COLO829 (cell line): ENCODE results near the gene CNIH2.
"Not testable (repeated sequence)": the region's sequence is repeated elsewhere in the genome, so short reads cannot be mapped to it uniquely, and the experiment has no call there.

Experiments used
- DNase-seq: peaks from one replicate; pipeline ENCODE4 v3.0.0; 2012; ENCODE audit warnings: low spot score

The CNIH2 gene

DNA sequence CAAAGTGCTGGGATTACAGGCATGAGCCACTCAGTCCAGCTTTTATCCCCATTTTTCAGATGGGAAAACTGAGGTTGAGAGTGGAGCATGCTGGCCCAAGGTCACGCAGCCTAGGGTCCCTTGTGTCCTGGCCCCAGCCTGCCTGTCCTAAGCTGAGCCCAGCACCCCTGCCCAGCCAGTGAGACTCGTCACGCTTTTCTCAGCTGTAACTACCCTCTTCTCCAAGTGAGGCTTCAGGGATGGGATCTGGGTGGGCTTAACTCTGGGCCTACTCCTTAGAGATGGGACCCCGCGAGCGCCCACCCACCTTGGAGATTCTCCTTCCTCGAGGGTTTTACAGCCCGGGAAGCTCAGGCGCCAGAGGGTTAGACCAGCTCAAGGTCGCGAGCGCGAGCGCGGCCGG lies 13.3 kb downstream of the CNIH2 start:
- DNase-seq: no peak

DNA sequence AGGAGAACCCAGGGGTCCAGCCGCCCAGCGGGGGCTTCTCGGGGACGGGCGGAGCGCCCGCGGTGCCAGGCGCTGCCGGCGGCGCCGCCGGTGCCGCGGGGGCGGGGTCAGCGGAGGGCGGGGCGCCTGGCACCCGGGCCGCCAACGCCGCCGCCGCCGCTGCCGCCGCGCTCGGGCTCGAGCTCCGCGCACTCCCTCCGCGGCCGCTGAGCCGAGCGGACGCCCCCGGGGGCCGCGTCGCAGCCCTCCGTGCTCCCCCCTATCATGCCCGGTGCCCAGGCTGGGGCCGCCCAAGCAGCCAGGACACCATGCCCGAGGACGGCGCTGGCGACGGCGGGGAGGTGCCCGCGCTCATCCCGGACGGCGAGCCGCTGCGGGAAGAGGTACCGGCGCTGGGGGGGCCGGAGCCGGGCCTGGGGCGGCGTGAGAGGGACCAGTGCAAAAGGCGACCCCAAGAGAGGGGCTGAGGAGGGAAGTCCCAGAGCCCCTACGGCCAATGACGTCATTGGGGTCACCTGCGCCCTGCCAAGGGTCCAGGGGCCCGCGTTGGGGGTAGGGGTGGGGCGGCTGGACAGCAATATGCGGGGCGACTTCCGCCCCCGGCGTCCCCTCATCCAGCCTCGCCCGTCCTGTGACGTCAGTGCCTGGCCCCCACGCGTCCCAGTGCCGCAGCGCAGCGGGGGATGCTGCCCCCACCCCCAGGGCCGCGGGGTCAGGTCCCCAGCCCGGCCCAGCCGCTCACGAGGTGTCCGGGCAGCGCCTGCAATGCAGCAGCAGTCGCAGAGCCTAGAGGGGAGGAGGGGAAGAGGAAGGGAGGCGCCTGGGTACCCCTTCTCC lies 13.9 kb downstream of the CNIH2 start, which contains the start of gene TMEM151A:
TMEM151A (plus strand) TSS at position 189 of the 837 bp plus-strand sequence; CDS start at position 309, 120 bp downstream.
- no peak for DNase-seq

DNA sequence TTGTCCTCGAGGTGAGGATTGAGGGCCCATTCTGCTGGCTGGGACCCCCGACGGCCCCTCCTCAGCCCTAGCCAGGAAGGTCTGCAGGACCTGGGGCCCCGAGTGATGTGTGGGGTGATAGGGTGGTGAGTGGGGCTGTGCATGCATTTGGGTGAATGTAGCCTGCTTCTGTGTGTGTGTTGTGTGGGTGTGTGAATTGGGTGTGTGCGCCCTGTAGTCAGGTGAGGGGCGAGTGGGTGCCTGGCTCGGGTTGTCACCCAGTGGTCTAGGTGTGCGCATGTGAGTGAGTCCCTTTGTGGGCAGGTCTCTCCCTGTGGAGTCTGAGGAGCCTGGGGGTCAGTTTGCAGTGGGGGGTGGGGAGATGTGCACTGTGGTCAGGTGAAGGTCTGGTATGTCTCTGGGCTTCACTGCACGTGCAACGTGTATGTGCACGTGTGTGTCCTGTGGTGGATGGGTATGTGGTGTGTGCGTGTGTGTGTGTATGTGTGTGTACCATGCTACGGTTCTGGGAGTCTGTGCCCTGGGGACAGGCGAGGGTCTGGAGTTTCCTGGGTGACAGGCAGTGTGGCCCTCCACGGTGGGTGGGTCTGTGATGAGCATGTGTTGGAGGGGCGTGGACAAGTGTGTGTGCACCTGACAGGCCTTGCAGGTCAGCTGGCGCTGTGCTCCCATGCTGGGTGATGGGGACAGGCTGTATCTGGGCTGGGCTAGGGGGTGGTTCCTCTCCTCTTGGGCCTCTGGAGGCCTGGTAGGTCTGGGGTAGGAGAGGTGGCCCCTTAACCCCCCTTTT lies 14.8 kb downstream of the CNIH2 start:
- no peak for DNase-seq

DNA sequence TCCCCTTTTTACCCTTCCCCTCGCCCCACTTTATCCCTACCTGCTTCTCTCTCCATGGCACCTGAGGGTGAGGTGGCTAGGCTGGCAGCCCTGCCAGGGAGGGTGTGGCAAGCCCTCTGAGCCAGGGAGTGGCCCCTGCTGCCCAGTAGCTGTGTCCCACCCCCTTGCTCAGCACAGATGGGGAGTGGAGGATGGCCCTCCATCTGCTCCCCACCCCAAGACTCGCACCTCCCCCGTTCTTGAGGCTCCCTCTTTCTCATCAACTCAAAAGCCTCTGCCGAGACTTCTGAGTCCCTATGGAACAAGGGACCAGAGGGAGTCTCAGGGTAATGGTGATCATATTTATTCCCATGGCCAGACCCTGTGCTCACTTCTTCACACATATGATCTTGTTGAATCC lies 15.4 kb downstream of the CNIH2 start:
- DNase-seq: no peak

DNA sequence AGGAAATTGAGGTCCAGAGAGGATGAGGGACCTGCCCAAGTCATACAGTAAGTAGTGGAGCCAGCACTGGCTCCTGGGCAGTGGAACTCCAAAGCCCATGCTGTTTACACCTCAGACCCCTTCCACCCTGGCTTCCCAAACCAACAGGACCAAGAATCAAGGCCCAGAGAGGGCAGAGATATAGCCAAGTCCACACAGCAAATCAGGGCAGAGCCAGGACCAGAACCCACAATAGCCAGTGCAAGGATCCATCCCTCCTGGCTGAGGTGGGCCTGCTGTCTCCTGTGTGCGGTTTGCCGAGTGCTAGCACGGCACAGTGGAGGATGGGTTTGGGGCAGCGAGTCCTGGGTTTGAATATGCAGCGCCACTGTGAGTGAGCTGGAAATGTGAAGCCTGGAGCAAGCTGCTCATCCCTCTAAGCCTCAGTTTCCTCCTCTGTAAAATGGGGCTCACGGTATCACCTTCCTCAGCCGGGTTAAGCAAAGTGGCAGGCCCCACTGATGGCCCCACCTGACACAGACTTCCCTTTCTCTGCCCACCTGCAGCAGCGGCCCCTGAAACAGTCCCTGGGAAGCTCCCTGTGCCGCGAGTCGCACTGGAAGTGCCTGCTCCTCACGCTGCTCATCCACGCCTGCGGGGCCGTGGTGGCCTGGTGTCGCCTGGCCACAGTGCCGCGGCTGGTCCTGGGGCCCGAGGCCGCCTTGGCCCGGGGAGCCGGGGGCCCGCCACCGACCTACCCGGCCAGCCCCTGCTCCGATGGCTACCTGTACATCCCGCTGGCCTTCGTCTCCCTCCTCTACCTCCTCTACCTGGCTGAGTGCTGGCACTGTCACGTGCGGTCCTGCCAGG lies 16.0 kb downstream of the CNIH2 start:
- DNase-seq: no peak

DNA sequence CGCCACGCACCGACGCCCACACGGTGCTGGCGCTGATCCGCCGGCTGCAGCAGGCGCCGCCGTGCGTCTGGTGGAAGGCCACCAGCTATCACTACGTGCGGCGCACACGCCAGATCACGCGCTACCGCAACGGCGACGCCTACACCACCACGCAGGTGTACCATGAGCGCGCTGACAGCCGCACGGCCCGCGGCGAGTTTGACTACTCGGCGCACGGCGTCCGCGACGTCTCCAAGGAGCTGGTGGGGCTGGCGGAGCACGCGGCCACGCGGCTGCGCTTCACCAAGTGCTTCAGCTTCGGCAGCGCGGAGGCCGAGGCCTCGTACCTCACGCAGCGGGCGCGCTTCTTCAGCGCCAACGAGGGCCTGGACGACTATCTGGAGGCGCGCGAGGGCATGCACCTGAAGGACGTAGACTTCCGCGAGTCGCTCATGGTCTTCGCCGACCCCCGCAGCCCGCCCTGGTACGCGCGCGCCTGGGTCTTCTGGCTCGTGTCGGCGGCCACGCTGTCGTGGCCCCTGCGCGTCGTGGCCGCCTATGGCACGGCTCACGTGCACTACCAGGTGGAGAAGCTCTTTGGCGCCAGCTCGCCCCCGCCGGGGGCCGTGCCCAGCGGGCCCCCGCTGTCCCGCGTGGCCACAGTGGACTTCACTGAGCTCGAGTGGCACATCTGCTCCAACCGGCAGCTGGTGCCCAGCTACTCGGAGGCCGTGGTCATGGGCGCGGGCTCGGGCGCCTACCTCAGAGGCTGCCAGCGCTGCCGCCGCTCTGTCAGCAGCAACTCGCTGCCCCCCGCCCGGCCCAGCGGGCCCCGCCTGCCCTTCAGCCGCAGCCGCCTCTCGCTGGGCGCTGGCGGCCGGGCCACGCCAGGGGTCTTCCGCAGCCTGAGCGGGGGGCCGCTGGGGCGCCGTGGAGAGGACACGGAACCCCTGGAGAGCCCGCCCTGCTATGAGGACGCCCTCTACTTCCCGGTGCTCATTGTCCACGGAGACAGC lies 16.9 kb downstream of the CNIH2 start:
- DNase-seq: no peak

DNA sequence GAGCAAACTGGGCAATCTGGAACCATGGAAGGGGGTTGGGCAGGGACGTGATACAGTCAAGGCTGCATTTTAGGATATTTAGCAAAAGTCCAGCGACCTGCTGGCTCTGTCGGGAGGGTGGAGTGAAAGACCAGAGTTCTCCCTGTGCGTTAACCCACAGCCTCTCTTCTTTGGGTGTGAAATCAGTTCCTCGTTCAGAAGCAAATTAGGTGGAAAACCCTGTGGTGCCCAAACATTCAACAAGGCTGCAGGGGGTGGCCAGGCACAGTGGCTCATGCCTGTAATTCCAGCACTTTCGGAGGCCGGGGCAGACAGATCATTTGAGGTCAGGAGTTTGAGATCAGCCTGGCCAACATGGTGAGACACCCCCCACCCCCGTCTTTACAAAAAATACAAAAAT lies 19.6 kb downstream of the CNIH2 start:
- DNase-seq: no peak

DNA sequence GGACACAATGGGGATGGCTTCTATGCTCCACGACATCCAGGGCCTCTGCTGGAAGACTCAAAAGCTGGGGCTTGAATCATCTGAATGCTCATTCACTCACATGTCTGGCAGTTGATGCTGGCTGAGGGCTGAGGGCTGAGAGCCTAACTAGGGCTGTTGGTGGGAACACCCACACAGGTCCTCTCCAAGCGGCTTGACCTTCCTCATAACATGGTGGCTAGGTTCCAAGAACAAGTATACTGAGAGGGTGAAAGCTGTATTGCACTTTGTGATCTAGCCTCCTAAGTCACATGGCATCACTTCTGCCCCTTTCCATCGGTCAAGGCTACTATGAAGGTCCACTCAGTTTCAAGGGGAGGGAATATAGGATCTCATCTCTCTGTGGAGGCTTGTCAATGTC lies 21.2 kb downstream of the CNIH2 start:
- DNase-seq: no peak

DNA sequence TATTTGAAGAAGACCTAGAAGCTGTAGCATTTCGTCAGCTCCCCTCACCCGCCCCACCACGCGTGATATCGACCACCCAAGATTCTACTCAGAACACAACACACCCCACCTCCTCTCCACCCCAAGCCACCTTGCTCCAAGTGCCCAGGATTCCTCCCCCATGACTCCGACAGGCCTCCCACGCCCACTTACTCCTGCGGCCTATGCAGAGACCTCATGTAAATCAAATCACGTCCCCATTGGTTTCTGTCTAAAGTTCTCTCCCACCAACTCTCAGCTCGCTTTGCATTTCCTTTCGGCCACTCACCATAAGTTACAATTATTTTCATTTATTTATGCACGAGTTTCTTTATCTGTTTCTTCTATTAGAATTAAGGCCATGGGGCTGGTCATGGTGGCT lies 24.7 kb downstream of the CNIH2 start:
- no peak for DNase-seq

DNA sequence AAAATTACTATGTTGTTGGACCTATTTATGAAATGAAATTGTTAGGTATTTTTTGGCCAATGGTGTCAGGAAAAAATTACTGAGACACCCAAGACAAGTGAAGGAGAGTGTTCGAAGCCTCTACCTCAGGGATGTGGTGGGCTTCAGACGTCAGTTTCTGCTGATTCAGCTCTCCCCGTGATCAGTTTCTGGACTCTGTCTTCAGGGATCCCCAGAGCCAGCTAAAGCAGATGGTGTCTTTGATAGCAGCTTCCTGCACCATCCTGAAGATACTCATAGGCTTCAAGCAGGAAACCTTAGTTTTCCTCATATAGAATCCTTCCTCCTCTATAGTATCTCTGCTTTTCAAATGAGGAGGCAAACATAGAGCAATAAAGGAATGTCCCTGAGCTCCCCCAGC lies 31.5 kb downstream of the CNIH2 start:
- DNase-seq: no peak

DNA sequence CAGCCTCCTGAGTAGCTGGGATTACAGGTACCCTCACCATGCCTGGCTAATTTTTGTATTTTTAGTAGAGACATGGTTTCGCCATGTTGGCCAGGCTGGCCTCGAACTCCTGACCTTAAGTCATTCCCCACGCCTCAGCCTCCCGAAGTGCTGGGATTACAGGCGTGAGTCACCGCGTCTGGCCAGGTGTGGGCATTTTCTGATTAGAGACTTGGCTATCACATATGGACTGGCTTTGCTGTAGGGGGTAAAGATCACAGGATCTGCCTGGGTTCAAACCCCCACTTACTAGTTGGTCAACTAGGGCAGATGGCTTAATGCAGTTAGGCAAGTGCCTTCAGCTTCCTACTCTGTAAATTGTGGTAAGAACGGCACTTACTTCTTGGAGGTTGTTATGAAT lies 32.3 kb downstream of the CNIH2 start:
- no peak for DNase-seq

DNA sequence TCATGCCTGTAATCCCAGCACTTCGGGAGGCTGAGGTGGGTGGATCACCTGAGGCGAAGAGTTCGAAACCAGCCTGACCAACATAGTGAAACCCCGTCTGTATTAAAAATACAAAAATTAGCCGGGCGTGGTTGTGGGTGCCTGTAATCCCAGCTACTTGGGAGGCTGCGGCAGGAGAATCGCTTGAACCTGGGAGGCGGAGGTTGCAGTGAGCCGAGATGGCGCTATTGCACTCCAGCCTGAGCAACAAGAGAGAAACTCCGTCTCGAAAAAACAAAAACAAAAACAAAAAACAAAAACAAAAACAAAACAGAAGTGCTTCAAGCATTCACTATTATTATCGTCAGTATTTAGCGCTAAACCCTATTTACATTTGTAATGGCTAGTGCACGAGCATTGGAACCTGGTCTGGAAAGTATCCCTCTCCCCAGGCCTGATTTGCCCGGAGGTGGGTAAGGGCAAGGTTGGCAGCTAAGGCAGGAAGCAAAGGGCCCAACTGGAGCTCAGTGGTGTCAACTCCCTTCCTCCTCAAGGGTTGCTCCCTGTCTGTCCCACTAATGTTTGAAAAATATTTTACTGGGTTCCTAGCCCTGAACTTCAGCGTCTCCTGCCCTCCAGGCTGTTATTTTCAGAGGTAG lies 32.9 kb downstream of the CNIH2 start:
- not testable (repeated sequence) for DNase-seq

DNA sequence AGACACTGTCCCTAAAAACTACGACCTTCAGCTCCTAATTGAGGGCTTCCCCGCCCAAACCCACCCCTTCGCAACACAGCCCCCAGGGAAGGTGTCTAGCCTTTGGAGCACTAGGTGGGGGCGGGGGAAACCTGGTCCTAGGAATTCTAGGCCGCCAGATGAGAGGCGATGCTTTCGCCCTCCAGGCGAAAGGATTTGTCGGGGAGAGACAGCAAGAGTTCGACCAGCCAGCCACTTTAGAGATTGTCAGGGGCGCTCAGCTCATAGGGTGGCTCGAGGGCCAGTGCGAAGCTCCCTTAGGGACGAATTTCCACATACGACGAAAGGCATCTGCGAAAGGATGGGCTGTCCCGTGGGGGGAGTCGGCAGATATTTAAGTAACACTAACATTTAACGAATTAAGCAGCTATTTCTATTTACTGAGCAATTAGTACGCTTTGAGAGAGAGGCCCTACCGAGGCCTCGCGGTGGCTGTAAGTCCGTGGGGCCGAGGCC lies 33.5 kb downstream of the CNIH2 start:
- no peak for DNase-seq

DNA sequence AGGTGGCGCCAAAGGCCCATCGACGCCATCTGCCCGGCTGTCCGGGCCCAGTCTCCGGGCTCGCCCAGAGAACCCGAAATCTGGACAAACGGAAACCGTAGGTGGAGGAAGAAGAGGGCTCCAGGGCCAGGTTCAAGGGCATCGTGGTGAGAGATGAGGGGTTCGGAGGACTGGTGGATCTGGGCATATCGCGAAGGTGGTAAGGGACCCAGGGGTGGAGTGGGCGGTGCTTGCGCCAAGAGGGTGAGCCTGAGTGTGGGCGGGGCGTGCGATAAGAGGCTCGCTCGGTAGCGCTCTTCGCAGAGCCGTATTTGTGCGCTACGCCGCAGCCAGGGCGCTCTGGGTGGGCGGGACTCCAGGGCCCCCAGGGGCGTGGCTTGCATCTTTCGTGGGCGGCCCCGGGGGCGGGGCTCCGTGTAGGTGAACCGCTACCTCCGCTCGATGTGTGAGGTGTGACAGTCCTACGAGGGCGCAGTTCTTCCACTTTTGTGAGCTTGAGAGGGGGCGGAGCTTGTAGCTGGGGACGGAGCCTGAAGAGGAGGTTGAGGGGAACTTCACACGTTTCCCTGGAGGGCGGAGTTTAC lies 34.1 kb downstream of the CNIH2 start:
- DNase-seq: peak; percentile 88

DNA sequence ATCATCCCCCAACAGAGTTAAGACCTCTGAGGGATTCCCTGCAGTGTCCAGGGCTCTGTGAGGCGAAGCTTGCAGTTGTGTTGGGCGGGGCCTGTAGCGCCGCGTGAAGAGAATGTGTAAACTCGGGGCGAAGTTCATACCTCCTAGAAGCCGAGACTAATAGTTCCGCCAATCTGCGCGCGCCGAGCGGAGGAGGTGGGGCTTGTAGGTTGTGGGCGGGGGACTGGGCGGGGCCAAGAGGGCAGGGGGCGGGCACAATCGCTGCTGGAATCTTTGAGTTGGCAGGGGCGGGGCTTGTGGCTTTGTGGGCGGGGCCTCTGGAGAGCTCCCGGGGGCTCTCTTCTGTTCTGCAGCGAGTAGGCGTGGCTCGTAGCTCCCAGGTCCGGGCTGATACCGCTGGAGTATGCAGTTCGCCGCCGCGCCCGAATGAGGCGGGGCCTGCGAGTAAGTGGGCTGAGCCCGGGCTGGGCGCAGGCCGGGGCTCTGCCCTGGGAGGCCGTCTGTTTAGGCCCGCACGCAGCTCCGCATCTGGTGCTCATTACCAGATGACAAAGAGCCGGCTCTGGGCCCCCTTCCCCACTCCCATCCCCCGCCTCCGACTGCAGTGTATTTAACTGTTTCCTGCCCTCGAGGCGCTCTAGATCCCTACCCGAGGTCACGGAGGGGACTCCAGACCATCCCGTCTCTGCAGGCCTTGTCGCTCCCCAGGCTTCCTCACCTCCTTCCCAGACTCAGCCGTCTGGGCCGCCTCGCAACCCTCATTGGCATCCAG lies 34.8 kb downstream of the CNIH2 start:
- DNase-seq: peak; percentile 97

DNA sequence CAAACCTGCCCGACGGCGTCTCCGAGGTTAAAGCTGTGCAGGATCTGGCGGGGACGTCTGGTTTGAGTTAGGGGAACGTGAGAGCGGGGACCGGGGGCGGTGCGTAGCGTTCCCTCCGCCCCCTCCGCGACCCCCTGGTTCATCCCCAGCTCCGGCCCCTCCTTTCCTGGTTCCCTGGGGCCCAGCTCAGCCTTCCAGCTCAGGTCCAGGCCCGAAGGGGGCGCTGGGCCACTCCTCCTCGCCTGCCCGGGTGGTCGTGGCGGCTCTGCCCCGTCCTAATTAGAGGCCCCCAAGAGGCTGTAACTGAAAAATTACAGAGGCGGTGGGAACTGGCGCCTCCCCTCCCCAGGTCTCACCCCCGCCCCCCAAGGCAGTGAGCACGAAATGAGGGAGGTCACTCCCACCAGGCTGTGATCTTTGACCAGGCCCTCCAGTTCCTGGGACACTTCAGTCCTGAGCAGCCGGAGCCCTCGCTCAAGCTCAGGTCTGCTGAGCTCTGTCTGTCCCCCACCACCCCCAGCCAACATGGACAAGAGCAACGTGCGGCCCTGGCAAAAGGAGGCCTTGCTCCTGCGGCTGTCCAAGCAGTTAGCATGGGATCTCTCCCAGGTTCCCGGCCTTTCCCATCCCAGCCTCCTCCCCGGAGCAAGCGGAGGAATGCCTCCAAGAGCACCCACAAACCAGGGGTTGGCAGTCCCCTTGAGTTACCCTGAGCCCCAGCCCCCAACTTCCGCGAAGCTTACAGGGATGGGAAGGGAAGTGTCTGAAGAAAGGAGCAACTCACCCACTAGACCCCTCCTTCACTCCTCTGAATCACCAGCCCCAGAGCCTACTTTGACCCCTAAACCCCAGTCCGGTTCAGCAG lies 35.6 kb downstream of the CNIH2 start:
- no peak for DNase-seq

DNA sequence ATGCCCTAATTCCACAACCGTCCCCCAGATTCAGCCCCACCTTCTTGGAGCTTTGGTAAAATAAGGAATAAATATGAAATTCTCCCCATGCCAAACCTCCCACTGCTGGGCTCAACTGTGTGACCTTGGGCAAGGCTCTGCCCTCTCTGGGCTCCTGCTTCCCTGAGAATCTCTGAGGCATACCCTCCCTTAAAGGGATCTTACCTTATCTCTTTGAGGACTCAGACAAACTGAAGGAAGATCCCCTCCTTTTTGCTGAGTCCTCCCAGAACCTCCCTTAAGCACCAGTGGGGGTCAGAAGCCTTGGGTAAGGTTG lies 36.2 kb downstream of the CNIH2 start:
- DNase-seq: no peak
